WI38 (cell line): ENCODE results near the gene RBM4B.

Experiments used
- H3K4me3 ChIP-seq: 2 replicates; pipeline ENCODE4 v1.5.1; 2011; ENCODE audit warnings: low read depth, mild to moderate bottlenecking, control low read depth, low read length
- CTCF ChIP-seq: IDR thresholded peaks from 2 replicates; pipeline ENCODE4 v1.5.1; 2012; ENCODE audit warnings: low read depth, mild to moderate bottlenecking, control low read depth, low read length

The RBM4B gene

GRCh38 chr11:66697988-66698387, 20.3 kb upstream of the RBM4B start:
- H3K4me3 ChIP-seq: no peak overlapping the region
- TF ChIP-seq CTCF: no peak

DNA sequence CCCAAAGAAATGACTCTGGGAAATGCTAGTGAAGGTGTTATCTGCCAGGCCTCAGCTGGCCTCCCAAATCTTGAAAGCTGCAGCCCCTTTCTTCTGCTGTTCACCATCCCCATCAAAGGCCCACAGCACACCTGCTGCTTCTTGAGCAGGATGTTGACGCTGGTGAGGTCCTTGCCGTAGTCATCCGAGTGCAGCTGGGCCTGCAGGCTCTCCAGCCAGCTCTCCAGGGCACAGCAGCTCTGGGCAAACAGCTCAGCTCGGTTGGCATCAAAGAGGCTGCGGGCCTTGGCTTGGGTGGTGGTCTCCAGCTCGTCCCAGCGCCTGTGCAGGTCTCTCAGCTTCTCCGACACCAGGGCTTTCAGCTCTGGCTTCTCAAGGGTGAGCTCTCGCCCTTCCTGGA, 18.5 kb upstream of the RBM4B start:
- no peak for TF ChIP-seq CTCF

GRCh38 chr11:66694732-66695207, 17.1 kb upstream of the RBM4B start:
- no peak overlapping the region for H3K4me3 ChIP-seq
- peak; percentile 98 for TF ChIP-seq CTCF

More for the DNA sequence above, 18.5 kb upstream of the RBM4B start:
- no peak overlapping the region for H3K4me3 ChIP-seq

DNA sequence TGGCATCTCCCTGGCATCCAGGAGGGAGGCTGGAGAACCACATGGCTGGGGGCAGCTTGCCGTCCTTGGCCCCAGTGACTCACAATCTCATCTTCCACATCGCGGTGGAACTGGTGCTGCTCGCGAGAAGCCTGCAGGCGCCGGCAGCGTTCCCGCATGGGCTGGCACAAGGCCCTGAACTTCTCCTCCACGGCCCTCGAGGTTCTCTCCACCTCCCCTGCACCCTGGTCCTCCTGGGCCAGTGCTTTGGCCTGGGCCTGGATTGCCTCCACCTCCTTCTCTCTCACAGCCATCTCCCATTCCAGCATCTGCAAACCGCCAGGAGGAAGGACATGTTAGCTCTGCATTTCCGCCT, 16.3 kb upstream of the RBM4B start:
- no peak for TF ChIP-seq CTCF
- H3K4me3 ChIP-seq: no peak overlapping the region

GRCh38 chr11:66693356-66694055, 15.8 kb upstream of the RBM4B start:
- H3K4me3 ChIP-seq: no peak overlapping the region
- no peak for TF ChIP-seq CTCF

GRCh38 chr11:66692871-66693331, 15.2 kb upstream of the RBM4B start:
- no peak for TF ChIP-seq CTCF
- H3K4me3 ChIP-seq: no peak overlapping the region

- TF ChIP-seq CTCF: no peak
- no peak overlapping the region for H3K4me3 ChIP-seq
Observed at GRCh38 chr11:66692446-66692845, 14.8 kb upstream of the RBM4B start.
